Measurements from ENCODE around the gene FAM90A1.
"Not testable (repeated sequence)": the region's sequence is repeated elsewhere in the genome, so short reads cannot be mapped to it uniquely, and the experiment has no call there.

FAM90A1 gene

GRCh38 chr12:8226992-8227731, at the start of gene FAM90A1:
FAM90A1 (minus strand) TSS chr12:8227618; CDS start chr12:8224832, 2,786 bp downstream.
- DNase-seq (ENCODE audit: low read depth) = not testable (repeated sequence)
- H3K4me3 ChIP-seq (replicated peaks; ENCODE audit: low read depth, low read length) = peak within 1 kb of the TSS; percentile 27

- H3K4me3 ChIP-seq (replicated peaks; ENCODE audit: low read depth, low read length); DNase-seq (ENCODE audit: low read depth): not testable (repeated sequence)
Observed at GRCh38 chr12:8276397-8276796, 49.0 kb upstream of the FAM90A1 start.

- not testable (repeated sequence) for H3K4me3 ChIP-seq (replicated peaks; ENCODE audit: low read depth, low read length); DNase-seq (ENCODE audit: low read depth)
Observed at GRCh38 chr12:8266706-8267105, 39.3 kb upstream of the FAM90A1 start.

- H3K4me3 ChIP-seq (replicated peaks; ENCODE audit: low read depth, low read length); DNase-seq (ENCODE audit: low read depth): not testable (repeated sequence)
Observed at GRCh38 chr12:8264236-8264635, 36.8 kb upstream of the FAM90A1 start.

- DNase-seq (ENCODE audit: low read depth); H3K4me3 ChIP-seq (replicated peaks; ENCODE audit: low read depth, low read length): not testable (repeated sequence)
Observed at GRCh38 chr12:8261111-8261554, 33.7 kb upstream of the FAM90A1 start.

GRCh38 chr12:8256356-8256755, 28.9 kb upstream of the FAM90A1 start:
- H3K4me3 ChIP-seq (replicated peaks; ENCODE audit: low read depth, low read length); DNase-seq (ENCODE audit: low read depth): not testable (repeated sequence)

GRCh38 chr12:8254705-8255104, 27.3 kb upstream of the FAM90A1 start:
- DNase-seq (ENCODE audit: low read depth); H3K4me3 ChIP-seq (replicated peaks; ENCODE audit: low read depth, low read length): not testable (repeated sequence)

- H3K4me3 ChIP-seq (replicated peaks; ENCODE audit: low read depth, low read length); DNase-seq (ENCODE audit: low read depth): not testable (repeated sequence)
Observed at GRCh38 chr12:8252056-8252818, 24.8 kb upstream of the FAM90A1 start.

GRCh38 chr12:8251616-8252015, 24.2 kb upstream of the FAM90A1 start:
- H3K4me3 ChIP-seq (replicated peaks; ENCODE audit: low read depth, low read length) = not testable (repeated sequence)

GRCh38 chr12:8246941-8247535, 19.6 kb upstream of the FAM90A1 start:
- peak; percentile 51 for DNase-seq (ENCODE audit: low read depth)
- not testable (repeated sequence) for H3K4me3 ChIP-seq (replicated peaks; ENCODE audit: low read depth, low read length)

More at GRCh38 chr12:8251616-8252015, 24.2 kb upstream of the FAM90A1 start:
- not testable (repeated sequence) for DNase-seq (ENCODE audit: low read depth)

GRCh38 chr12:8243682-8244161, 16.3 kb upstream of the FAM90A1 start:
- peak overlapping the region; percentile 57 for H3K4me3 ChIP-seq (replicated peaks; ENCODE audit: low read depth, low read length)
- DNase-seq (ENCODE audit: low read depth) = not testable (repeated sequence)

- DNase-seq (ENCODE audit: low read depth) = peak; percentile 98
- peak overlapping the region; percentile 67 for H3K4me3 ChIP-seq (replicated peaks; ENCODE audit: low read depth, low read length)
Observed at GRCh38 chr12:8242880-8243681, 15.7 kb upstream of the FAM90A1 start.

- not testable (repeated sequence) for DNase-seq (ENCODE audit: low read depth)
- H3K4me3 ChIP-seq (replicated peaks; ENCODE audit: low read depth, low read length) = peak overlapping the region; percentile 67
Observed at GRCh38 chr12:8242622-8242879, 15.1 kb upstream of the FAM90A1 start.

GRCh38 chr12:8241917-8242621, 14.7 kb upstream of the FAM90A1 start:
- peak overlapping the region; percentile 67 for H3K4me3 ChIP-seq (replicated peaks; ENCODE audit: low read depth, low read length)
- not testable (repeated sequence) for DNase-seq (ENCODE audit: low read depth)

- not testable (repeated sequence) for H3K4me3 ChIP-seq (replicated peaks; ENCODE audit: low read depth, low read length); DNase-seq (ENCODE audit: low read depth)
Observed at GRCh38 chr12:8240340-8241114, 13.1 kb upstream of the FAM90A1 start.

- H3K4me3 ChIP-seq (replicated peaks; ENCODE audit: low read depth, low read length); DNase-seq (ENCODE audit: low read depth): not testable (repeated sequence)
Observed at GRCh38 chr12:8237031-8237430, 9.6 kb upstream of the FAM90A1 start.
